ENCODE measurements around the gene SPRR2G.
"Not testable (repeated sequence)": the region's sequence is repeated elsewhere in the genome, so short reads cannot be mapped to it uniquely, and the experiment has no call there.

The SPRR2G gene

DNA sequence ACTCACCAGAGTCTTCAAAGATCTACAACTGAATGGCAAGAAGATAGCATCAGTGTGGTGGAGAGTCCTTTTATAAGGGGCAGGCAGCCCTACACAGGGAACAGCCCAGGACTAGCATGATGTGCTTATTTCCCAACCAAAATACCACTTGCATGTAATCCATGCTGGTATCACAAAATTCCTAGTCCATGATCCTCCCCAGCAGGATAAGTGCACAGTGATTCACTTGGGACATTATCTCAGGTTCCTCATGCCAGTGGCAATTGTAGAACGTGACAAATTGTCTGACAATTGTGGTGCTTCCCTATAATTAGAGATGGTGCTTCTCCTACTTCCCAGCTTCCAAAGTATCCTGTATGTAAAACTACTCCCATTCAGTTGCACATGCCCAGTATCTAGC, at the start of gene SPRR2G:
Gene SPRR2G, minus strand, starts transcription at position 45 of the 400 bp plus-strand sequence. CDS start 780 bp downstream, outside the sequence.
- DNase-seq (ENCODE audit: low spot score) = no peak

DNA sequence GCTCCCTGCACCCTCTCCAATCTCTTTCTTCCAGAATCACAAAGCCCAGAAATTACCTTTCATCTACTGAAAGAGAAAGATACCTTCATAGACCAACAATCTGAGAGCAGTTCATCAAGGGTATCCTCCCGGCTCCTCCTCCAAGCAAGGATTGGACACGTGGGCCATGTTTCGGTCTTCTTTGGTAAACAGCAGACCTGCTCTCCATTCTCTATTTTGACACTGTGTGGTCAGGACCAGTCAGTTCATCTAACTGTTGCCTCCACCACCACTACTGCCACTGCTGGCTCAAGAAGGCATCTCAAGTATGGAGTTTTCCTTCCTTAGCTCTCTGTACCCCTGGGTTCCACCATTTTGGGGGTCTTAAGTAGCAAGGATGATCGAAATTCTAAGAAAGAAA, 44.5 kb upstream of the SPRR2G start:
- DNase-seq (ENCODE audit: low spot score) = no peak

DNA sequence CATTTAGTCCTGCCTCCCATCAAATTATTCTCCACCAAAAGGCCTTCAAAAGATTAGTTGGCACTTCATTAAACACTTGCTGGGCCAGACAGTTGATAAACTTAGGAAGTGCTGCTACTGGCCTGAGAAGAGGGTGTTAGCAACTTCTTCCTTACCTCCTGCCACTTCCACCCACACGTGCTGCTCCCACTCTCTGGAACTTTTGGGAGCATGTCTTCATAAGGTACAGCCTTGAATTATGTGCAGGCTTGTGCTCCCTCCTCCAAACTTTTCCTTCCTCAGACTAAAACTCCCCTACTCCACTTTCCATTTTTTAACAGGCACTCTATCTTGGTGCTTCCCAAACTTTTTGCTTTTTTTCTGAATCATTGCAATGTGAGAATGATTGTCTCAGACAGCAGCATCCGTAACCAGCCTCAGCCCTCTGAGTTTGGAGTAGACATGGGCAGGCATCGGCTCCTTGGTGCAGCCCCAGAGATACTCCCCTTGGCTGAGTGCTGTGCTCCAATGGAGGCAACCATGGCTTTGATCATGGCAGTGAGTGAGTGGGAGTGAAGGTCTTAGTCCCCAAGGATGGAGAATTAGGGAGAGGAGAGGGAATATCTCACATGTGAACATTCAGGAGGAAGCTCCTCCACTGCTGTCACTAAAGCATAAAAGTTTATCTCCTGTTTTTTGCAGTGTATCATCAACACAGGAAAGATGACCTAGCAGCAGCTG, 43.8 kb upstream of the SPRR2G start:
- DNase-seq (ENCODE audit: low spot score) = no peak

DNA sequence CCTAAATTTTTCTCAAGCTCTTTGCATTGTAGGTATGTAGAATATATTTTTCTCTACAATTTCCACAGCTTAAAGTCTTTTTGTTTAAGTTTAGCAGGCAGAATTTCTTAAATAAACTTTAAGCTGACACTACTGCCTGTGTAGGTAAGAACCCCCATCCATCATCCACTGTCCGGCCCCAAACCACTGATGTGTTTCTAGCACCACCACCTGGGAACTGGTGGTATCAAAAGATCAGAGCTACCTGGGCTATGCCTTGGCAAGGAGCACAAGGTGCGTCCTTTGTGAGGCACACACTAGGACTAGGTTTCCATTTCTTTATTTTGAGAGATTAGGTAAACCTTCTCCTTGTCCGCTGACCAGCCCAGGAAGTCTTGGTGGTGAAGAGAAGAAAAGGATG, 42.0 kb upstream of the SPRR2G start:
- no peak for DNase-seq (ENCODE audit: low spot score)

DNA sequence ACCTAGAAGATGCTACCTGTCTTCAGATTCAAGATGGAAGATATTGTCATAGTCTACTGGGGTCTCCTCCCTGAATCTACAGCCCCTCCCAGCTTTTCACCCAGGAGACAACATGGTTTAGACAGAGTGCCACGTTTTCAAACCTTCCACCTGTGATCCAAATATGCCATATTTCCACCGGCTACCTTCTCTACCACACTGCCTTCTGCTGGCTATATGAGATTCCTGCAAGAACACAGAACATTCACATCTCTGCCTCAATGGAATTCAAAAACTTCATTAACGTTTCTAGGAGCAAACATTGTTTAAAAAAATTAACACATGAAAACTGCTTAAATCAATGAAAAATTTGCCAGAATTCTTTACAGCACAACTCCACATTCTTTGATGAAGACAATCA, 39.7 kb upstream of the SPRR2G start:
- DNase-seq (ENCODE audit: low spot score) = no peak

DNA sequence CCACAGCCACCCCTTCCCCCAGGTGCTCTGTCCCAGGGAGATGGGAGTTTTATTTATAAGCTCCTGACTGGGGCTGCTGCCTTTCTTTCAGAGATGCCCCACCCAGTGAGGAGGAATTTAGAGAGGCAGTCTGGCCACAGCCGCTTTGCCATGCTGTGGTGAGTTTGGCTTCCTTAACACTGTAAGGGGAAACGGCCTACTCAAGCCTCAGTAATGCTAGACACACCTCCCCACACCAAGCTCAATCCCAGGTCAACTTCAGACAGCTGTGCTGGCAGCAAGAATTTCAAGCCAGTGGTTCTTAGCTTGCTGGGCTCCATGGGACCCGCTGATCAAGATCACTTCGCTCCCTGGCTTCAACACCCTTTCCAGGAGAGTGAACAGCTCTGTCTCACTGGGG, 37.6 kb upstream of the SPRR2G start:
- DNase-seq (ENCODE audit: low spot score) = not testable (repeated sequence)

DNA sequence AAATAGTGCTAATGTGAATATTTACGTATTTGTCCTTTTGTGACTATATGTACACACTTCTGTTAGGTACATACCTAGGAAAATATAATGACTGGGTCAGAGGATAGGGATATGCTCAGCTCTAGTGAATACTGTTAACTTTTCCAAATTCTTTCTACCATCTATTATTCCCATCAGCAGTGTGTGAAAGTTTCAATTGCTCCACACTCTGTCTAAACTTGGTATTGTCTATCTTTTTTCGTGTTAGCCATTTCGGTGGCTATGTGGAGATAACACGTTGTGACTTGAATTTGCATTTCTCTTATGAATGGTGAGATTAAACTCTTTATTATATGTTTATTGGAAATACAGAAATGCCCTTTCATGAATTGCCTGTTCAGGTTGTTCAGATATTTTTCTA, 29.9 kb upstream of the SPRR2G start:
- DNase-seq (ENCODE audit: low spot score) = no peak

DNA sequence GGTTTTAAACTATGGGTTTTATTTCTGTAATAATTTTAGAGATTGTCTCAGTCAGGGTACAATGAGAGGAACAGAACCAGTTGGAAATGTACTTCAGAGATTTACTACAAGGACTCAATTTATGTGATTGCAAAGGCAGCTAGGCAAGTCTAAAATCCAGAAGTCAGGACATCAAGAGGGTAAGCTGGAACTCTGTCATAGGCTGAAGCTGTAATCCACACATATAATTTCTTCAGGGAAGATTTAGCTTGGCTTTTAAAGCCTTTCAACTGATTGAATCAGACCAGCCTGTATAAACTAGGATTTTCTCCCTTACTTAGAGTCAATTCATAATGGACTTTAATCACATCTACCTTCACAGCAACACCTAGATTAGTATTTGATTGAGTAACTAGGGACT, 28.2 kb upstream of the SPRR2G start:
- no peak for DNase-seq (ENCODE audit: low spot score)

DNA sequence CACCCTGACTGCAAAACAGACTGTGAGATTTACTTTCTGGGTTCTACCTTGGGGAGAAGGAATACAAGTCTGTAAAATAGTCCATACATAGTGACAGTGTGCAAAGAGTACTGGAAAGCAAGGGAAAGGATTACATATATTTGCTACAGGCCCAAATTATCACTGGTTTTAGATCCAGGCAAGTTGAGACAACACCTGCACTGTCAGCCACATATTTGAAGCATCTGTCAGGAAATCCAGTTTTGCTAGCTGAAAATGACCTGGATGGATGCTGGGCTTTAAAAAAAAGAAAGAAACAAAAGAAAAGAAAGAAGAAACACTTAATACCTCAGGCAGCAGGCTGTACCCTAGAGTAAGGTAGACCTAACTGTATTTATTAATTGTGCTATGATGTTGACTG, 23.9 kb upstream of the SPRR2G start:
- no peak for DNase-seq (ENCODE audit: low spot score)

DNA sequence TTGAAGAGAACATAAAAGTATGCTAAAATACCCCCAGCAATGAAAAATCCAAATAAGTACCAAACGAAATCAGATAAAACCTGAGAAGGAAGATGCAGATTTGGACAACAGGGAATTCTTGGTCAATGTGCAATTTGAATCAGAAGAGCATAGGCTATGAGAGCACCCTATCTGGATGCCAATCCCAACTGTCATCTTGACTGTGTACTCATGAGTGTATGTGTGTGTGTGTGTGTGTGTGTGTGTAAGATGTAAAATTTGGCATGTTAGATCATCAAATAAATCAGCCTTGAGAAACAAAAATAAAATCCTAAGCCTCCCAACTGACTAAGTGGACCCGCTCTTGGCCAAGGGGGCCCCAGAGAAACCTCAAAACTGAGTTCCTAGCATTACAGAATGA, 18.0 kb upstream of the SPRR2G start:
- DNase-seq (ENCODE audit: low spot score) = no peak

DNA sequence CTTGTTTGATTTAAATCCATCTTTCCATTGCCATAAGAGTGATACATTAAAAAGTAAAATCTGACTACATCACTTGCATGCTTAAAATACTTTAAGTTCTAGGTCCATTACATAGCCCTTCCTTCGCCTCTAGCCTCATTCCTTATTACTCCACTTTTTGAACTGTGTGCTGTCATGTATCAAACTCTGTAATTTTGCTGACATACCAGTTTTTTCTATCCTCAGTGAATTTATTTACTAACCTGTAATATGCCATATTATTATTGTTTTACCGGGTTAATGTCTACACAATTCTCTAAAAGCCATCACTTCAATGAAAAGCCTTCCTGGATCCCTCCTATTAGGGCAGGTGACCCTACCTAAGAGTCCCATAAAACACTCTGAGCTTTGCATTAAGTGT, 4.9 kb upstream of the SPRR2G start:
- no peak for DNase-seq (ENCODE audit: low spot score)

DNA sequence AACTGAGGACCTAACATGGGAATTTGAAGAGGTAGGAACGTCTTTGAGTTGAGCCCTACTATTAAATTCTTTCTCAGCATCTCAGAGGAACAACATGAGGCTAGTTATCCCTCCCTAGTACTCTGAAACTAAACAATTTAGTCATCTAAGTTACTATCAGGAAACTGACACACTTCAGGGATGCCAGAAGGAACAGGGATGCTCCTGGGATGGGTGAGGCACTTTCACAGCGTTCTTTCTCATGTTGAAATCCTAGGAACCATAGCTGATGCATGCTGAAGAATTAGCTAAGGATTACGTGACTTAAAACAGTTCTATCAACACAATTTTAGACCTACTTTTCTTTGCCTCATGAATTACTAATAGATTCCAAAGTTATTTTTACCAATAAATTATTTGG, 1.8 kb upstream of the SPRR2G start:
- DNase-seq (ENCODE audit: low spot score) = no peak

DNA sequence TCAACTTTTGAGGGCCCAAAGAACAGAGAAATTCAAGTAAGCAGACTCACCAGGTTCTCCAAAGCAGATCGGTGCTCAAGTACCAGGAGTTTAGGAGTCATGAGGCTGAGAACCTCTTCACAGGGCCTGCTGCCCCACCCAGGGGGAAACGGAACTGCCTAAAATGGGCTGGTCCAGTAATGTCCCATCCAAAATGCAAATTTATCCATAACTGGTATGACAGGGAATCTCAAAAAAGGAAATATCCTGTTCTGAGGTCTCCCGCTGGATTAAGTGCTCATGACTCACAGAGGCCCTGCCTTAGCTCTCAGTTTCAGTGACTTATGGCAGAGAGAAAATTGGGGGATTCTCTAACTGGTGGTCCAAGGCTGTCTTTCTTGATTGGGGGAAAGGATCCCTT, 9.3 kb downstream of the SPRR2G start:
- no peak for DNase-seq (ENCODE audit: low spot score)

DNA sequence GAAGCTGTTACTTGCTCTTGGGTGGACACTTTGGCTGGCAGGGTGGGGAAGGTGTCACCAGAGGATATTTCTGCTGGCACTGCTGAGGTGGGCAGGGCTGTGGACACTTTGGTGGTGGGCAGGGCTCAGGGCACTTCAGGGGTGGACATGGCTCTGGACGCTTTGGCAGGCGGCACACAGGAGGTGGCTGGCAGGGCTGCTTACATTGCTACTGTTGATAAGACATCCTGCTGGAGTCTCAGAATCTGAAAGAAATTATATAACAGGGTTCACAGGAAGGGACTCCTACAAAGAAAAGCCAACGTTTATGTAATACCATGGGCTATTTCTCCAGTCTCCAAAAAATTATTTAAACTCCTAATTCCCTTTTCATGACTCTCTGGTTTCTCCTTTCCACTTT, 10.2 kb downstream of the SPRR2G start:
- no peak for DNase-seq (ENCODE audit: low spot score)

DNA sequence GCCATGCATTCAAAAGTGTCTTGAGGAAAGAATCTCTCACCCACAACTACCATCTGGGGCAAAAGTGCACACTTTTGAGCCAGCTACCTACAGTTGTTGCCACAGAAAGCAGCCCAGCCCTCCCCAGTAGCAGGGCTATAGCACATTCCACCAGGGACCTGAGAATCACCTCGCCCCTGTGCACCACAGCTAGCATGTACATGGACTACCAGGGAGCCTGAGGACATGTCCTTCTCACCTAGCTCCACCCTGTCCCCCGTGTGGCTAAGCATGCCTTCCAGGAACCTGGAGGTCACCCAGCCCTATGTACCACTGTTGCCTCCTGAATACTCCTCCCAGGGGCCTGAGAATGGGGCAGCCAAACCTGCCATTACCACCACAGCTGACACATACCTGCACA, 16.9 kb downstream of the SPRR2G start:
- DNase-seq (ENCODE audit: low spot score) = no peak

DNA sequence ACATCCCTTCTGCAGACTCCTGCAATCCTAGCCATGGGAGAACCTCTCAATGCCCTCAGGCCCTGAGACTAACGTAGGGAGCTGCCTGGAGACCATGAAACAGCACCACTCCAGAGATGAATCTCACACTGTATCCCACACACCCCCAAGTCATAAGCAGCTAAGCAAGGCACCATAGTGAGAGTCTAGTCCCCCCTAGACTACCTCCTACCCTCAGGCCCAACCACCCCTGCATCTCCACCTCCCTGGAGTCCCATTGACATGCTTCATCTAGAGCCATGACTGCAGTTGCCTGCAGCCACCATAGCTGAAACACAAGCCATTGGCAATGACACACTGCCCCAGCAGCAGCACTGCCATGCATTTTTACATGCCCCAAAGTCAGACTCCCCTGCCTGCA, 17.4 kb downstream of the SPRR2G start:
- no peak for DNase-seq (ENCODE audit: low spot score)

DNA sequence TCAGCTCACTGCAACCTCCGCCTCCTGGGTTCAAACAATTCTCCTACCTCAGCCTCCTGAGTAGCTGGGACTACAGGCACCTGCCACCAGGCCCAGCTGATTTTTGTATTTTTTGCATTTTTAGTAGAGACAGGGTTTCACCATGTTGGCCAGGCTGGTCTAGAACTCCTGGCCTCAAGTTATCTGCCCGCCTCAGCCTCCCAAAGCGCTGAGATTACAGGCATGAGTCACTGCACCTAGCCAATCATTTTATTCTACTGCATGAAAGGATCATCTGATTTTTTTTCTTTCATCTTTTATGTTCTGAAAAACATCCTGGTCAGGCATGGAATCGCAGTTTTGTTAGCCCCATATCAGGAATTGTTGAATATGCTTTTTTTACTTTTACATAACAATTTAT, 22.0 kb downstream of the SPRR2G start:
- DNase-seq (ENCODE audit: low spot score) = not testable (repeated sequence)

DNA sequence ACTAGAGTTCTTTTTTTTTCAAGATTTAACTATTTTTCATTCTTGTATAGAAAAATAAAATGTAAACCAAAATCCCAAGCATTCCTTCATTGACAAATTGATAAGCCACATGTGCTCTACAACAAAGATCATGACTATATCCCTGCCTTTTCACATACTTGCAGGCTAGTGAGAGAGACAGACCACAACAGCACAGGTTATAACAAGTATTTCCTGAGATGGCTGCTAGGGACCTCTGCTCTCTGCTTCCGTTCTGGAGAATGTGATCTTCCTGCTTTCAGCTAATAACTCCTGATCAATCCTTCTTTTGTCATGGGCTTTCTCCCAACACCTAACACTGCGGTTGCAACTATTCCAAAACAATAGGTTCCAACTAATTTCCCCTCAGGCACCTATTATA, 23.4 kb downstream of the SPRR2G start:
- DNase-seq (ENCODE audit: low spot score) = no peak

DNA sequence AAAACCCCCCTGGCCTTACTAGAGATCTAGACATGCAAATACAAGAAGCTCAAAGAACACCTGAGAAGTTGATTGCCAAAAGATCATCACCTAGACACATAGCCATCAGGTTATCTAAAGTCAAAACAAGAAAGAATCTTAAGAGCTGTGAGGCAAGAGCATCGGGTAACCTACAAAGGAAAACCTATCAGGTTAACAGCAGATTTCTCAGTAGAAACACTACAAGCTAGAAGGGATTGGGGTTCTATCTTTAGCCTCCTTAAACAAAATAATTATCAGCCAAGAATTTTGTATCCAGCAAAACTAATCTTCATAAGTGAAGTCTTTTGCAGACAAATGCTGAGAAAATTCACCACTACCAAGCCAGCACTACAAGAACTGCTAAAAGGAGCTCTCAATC, 25.2 kb downstream of the SPRR2G start:
- no peak for DNase-seq (ENCODE audit: low spot score)

DNA sequence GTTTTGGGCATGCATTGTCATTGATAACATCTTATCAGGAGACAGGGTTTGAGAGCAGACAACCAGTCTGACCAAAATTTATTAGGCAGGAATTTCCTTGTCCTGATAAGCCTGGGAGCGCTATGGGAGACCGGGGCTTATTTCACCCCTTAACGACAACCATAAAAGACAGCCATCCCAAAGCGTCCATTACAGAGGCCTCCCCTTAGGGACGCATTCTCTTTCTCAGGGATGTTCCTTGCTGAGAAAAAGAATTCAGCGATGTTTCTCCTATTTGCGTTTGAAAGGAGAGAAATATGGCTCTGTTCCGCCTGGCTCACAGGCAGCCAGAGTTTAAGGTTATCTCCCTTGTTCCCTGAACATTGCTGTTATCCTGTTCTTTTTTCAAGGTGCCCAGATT, 26.9 kb downstream of the SPRR2G start:
- DNase-seq (ENCODE audit: low spot score) = not testable (repeated sequence)

DNA sequence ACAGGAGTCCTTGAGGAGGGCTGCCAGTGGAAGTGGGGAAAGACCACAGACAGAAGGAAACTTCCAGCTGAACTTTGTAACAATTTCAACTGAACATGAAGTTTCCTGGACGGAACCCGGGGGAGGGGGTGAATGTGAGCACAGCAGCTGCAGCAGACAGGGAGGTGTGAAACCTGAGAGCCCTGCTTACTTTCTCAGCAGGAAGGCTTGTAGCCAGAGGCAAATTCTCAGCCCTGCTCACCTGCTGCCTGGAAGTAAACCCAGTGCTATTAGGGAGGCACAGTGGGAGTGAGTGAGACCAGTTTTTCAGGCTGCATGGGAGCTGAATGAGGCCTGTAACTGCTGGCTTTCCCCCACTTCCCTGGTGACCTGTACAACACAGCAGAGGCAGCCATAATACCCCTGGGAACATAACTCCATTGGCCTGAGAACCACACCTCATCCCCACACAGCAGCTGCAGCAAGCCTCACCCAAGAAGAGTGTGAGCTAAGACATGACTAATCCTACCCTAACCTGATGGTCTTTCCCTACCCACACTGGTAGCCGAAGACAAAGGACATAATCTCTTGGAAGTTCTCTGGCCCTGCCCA, 27.8 kb downstream of the SPRR2G start:
- no peak for DNase-seq (ENCODE audit: low spot score)

DNA sequence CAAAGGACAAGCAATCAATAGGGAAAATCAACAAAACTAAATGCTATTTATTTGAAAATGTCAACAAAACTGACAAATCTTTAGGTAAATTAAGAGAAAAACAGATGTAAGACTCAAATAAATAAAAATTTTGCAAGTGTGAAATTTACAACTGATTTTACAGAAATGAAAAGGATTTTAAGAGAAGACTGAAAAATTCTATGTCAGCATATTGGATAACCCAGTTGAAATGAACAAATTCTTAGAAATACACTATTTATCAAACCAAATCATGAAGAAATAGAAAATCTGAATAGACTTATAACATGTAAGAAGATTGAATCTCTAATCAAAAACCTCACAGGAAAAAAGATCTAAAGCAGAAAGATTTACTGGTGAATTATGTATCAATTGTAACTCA, 29.7 kb downstream of the SPRR2G start:
- DNase-seq (ENCODE audit: low spot score) = no peak

DNA sequence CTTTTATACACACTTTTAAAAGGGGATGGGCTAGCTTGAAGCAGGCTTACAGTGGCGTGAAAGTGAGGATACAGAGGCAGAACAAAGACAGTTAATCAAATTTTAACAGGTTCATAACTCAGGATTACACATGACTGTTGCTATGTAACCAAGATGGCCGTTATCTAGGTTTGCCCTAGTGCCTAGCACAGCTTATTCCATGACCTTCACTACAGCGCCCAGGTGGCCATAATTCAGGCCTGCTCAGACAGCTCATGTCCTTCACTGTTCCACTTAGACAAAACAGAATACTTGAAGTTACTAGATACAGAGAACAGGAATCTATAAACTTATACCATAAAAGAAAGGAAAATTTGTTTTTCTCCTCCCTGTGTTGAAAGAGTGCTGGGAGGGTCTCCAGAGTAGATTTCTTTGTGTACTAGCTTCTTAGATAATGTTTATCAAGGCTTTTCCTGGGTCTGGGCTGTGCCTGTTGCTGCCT, 31.2 kb downstream of the SPRR2G start:
- DNase-seq (ENCODE audit: low spot score) = no peak

DNA sequence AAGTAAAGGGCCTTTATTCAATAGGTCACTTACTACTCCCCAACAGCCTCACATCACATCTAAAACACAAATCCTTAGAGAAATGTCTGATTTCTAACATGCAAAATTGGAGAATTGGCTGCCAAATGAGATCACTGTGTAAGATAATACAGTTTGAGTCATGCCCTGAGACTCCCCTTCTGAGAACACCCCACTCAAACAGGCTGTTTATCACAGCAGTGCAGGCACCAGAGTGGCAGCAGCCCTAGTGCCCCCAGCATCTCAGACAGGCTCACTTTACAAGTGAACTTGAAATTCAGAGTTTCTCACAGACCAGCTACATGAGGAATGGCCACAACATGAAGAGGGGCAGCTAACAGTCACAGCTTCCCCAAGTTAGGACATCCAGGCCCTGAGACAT, 35.4 kb downstream of the SPRR2G start:
- not testable (repeated sequence) for DNase-seq (ENCODE audit: low spot score)

Data from pons (tissue), 1 donor.